Body of pancreas (tissue), 4 donors: ENCODE data around the gene SRSF6.

Experiments
- POLR2A ChIP-seq, 3 donors: fragments of 450-650 bp; IDR thresholded peaks; one replicate each; pipeline ENCODE4 v1.6.1; 2016; ENCODE audit warnings: antibody characterized with exemption in 3 of 3, mild to moderate bottlenecking in 2 of 3
- TF ChIP-seq, protein P1 (sequence below), 7 experiments: fragments of 450-650 bp in 4 of 7; fragments of 200-600 bp in 3 of 7; sonication (generic) in 3 of 7; IDR thresholded peaks; one replicate each; pipeline ENCODE4 v1.5.1; 2016 to 2019; ENCODE audit warnings: antibody characterized with exemption in 7 of 7

GRCh38 chr20:43430265-43431133, 27.2 kb upstream of the SRSF6 start:
- TF ChIP-seq POLR2A (IDR thresholded peaks at IDR 0.05) = no peak
- TF ChIP-seq, protein P1, sequence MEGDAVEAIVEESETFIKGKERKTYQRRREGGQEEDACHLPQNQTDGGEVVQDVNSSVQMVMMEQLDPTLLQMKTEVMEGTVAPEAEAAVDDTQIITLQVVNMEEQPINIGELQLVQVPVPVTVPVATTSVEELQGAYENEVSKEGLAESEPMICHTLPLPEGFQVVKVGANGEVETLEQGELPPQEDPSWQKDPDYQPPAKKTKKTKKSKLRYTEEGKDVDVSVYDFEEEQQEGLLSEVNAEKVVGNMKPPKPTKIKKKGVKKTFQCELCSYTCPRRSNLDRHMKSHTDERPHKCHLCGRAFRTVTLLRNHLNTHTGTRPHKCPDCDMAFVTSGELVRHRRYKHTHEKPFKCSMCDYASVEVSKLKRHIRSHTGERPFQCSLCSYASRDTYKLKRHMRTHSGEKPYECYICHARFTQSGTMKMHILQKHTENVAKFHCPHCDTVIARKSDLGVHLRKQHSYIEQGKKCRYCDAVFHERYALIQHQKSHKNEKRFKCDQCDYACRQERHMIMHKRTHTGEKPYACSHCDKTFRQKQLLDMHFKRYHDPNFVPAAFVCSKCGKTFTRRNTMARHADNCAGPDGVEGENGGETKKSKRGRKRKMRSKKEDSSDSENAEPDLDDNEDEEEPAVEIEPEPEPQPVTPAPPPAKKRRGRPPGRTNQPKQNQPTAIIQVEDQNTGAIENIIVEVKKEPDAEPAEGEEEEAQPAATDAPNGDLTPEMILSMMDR (IDR thresholded peaks at IDR 0.05) = no peak
